GM12874 (cell line): ENCODE results near the gene SULT2B1.
A peak's percentile ranks its signal among the peaks of the same experiment; 100 is the strongest.

Experiments
- TF ChIP-seq, protein P1 (sequence below): IDR thresholded peaks from 2 replicates; pipeline ENCODE4 v1.5.1; 2011; ENCODE audit warnings: low read depth, mild to moderate bottlenecking, control low read depth, low read length, moderate library complexity; ENCODE audit not compliant: insufficient read depth

Gene SULT2B1

DNA sequence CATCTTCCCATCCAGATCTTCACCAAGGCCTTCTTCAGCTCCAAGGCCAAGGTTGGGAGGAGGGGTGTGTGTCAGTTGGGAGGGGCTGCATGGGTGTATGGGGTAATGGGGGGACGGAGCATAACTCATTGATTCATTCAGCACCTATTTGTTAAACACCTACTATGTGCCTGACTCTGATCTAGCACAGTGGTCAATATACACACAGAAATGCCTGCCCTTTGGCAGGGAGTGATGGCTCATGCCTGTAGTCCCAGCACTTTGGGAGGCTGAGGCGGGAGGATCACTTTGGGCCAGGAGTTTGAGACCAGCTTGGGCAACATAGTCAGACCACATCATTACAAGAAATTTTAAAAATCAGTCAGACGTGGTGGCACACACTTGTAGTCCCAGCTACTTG, 35.4 kb downstream of the SULT2B1 start:
- TF ChIP-seq, protein P1, sequence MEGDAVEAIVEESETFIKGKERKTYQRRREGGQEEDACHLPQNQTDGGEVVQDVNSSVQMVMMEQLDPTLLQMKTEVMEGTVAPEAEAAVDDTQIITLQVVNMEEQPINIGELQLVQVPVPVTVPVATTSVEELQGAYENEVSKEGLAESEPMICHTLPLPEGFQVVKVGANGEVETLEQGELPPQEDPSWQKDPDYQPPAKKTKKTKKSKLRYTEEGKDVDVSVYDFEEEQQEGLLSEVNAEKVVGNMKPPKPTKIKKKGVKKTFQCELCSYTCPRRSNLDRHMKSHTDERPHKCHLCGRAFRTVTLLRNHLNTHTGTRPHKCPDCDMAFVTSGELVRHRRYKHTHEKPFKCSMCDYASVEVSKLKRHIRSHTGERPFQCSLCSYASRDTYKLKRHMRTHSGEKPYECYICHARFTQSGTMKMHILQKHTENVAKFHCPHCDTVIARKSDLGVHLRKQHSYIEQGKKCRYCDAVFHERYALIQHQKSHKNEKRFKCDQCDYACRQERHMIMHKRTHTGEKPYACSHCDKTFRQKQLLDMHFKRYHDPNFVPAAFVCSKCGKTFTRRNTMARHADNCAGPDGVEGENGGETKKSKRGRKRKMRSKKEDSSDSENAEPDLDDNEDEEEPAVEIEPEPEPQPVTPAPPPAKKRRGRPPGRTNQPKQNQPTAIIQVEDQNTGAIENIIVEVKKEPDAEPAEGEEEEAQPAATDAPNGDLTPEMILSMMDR, result no peak

DNA sequence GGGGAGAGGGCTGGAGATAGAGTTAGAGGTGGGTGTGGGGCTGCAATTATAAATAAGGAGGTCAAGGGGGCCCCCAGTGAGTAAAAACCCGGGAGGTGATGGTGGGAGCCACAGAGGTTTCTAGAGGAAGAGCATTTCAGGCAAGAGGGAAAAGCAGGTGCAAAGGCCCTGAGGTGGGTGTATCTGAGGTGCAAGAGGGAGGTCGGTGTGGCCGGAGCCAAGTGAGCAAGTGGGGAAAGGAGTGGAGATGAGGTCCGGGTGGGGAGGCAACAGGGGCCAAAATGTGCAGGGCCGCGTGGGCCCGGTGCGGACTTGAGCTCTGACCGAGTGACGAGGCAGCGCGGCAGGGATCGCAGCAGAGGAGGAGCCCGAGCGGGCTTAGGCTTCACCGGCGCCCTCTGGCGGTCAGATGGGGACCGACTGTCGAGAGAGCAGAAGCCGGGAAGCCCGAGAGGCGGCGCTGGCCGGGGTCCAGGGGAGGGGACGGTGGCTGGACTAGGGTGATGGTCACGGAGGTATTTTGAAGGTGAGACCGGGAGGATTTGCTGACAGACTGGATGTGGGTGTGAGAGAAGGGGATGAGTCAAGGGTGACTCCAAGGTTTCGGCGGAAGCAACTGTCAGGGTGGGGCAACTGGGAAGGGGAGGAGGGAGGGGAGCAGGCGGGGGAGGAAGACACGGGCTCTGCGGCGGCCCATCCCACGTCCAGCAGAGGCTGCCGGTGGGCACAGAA, 36.9 kb downstream of the SULT2B1 start:
- TF ChIP-seq, protein P1, result peak; percentile 98

DNA sequence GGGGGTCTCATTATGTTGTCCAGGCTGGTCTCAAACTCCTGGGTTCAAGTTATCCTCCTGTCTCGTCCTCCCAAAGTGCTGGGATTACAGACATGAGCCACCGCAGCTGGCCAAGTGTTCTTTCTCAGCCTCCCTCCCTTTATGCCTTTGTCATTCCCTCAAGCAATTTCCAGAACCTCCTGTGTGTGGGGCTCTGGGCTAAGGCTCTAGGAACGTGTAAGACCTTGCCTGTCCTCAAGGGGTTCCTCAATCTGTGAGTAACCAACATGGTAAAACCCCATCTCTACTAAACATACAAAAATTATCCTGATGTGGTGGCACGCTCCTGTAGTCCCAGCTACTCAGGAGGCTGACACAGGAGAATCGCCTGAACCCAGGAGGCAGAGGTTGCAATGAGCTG, 39.0 kb downstream of the SULT2B1 start:
- TF ChIP-seq, protein P1, result no peak

DNA sequence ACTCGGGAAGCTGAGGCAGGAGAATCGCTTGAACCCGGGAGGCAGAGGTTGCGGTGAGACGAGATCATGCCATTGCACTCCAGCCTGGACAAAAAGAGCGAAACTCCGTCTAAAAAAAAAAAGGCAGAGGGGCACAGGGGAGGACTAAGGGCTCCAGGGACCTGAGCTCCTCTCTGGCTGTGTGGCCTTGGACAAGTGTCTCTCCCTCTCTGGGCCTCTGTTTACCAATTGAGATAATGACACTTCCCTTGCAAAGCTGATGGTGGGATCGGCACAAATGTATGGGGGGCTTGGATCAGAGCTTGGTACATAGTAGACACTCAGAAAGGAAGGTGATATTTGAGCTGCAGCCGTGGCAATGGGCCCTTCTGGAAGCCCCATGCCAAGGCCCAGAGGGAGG, 43.2 kb downstream of the SULT2B1 start:
- TF ChIP-seq, protein P1, result no peak

DNA sequence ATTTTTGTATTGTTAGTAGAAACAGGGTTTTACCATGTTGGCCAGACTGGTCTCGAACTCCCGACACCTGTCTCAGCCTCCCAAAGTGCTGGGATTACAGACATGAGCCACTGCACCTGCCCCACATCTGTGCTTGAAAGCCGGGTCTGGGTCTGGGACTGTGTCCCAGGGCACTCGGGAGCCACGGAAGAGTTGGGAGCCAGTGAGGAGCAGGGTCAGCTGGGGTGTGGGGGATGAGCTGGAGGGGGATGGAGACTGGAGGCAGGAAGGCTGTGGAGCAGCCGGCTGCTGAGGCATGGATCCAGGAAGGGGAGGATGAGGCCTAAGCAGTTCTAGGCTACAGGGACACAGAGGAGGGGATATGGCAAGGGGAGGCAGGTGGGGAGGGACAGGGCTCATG, 43.9 kb downstream of the SULT2B1 start:
- TF ChIP-seq, protein P1, result no peak

DNA sequence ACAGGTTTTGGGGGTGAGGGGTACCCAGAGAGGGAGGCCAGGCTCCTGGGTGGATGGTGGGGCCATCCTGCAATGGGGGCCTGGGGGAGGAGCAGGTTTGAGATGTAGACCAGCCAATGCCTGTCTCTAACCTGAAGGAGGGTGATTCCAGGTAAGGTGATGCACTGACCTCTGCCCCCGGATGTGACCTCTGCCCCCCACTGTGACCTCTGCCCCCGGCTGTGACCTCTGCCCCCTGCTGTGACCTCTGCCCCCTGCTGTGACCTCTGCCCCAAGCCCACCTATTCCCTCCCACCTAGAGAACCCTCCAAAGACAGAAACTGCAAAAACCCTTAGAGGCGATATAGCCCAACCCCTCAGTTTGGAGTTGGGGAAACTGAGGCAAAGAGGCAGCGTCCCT, 44.3 kb downstream of the SULT2B1 start:
- TF ChIP-seq, protein P1, result no peak

DNA sequence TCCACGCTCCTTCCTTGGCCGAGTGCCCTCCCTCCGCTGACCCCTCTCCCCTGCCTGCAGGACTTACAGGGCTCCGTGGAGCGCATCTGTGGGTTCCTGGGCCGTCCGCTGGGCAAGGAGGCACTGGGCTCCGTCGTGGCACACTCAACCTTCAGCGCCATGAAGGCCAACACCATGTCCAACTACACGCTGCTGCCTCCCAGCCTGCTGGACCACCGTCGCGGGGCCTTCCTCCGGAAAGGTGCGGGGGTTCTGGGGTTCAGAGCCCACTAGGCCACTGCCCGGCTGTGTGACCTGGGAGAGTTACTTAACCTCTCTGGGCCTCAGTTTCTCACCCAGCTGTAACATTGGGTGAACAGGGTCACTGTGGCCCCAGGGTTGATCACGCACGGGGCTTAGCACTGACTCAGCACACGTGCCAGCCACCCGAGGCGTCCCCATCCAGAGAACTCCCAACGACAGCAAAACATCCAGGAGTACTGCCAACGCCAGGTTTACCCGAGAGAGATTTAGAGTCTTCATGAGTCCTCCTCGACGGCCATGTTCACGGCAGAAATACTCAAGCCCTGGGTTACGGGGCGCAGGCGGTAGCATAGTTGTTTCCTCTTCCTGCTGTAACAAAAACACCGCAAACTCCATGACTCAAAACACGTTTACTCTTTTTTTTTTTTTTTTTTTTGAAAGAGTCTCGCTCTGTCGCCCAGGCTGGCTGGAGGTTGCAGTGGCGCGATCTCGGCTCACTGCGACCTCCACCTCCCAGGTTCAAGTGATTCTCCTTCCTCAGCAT, 44.9 kb downstream of the SULT2B1 start:
- TF ChIP-seq, protein P1, result no peak
